NCI-H460 (cell line): Measurements from ENCODE around the gene SH2D4B. TPM values are rescaled to one million over a fixed set of nuclear protein-coding genes. Genes with fewer than 3 reads are reported as not detected.

Source experiments
- DNase-seq: peaks from one replicate; pipeline ENCODE4 v3.0.0-alpha.2; 2016; ENCODE audit warnings: low read depth; ENCODE audit errors: extremely low read depth
- total RNA-seq: library from RNA; depleted of rRNA; stranded (reverse); fragments of >200 nt; shearing (Covaris generic); gene quantifications from 2 replicates; pipeline ENCODE4 v1.2.3, GENCODE V29; 2014

SH2D4B gene
- total RNA-seq, 1 experiment from 2014 or later: 0.02 TPM

- no peak for DNase-seq
Observed at GRCh38 chr10:80582286-80582960, 44.7 kb downstream of the SH2D4B start.

- no peak for DNase-seq
Observed at GRCh38 chr10:80583685-80584084, 46.0 kb downstream of the SH2D4B start.

GRCh38 chr10:80585812-80586211, 48.1 kb downstream of the SH2D4B start:
- DNase-seq: no peak

GRCh38 chr10:80588546-80588945, 50.8 kb downstream of the SH2D4B start:
- DNase-seq: no peak

GRCh38 chr10:80589726-80590373, 52.1 kb downstream of the SH2D4B start:
- no peak for DNase-seq

- DNase-seq: no peak
Observed at GRCh38 chr10:80590585-80591125, 53.0 kb downstream of the SH2D4B start.

- peak; percentile 55 for DNase-seq
Observed at GRCh38 chr10:80596391-80597257, 58.9 kb downstream of the SH2D4B start.

- no peak for DNase-seq
Observed at GRCh38 chr10:80598084-80598798, 60.5 kb downstream of the SH2D4B start.

- no peak for DNase-seq
Observed at GRCh38 chr10:80598951-80599350, 61.2 kb downstream of the SH2D4B start.

- DNase-seq: peak; percentile 39
Observed at GRCh38 chr10:80599424-80599847, 61.7 kb downstream of the SH2D4B start.

- no peak for DNase-seq
Observed at GRCh38 chr10:80600256-80600655, 62.6 kb downstream of the SH2D4B start.

- no peak for DNase-seq
Observed at GRCh38 chr10:80602881-80603280, 65.2 kb downstream of the SH2D4B start.

- DNase-seq: no peak
Observed at GRCh38 chr10:80603516-80603915, 65.8 kb downstream of the SH2D4B start.

- no peak for DNase-seq
Observed at GRCh38 chr10:80608706-80609105, 71.0 kb downstream of the SH2D4B start.

- no peak for DNase-seq
Observed at GRCh38 chr10:80609331-80609730, 71.6 kb downstream of the SH2D4B start.

GRCh38 chr10:80611481-80612185, 73.9 kb downstream of the SH2D4B start:
- no peak for DNase-seq

- DNase-seq: no peak
Observed at GRCh38 chr10:80612261-80612660, 74.6 kb downstream of the SH2D4B start.

GRCh38 chr10:80613466-80614170, 75.9 kb downstream of the SH2D4B start:
- DNase-seq: no peak
